IMR-90 (cell line): ENCODE data around the gene GRIK1. TPM values are rescaled to one million over a fixed set of nuclear protein-coding genes. Genes with fewer than 3 reads are reported as not detected.
A peak's percentile ranks its signal among the peaks of the same experiment; 100 is the strongest.

Experiments
- ATAC-seq: fragments of 200-7000 bp; cut with Tn5 transposase; 2 replicates; pipeline ENCODE4 v1.9.1; 2020; ENCODE audit warnings: low read depth, mild to moderate bottlenecking, moderate library complexity
- BruUV-seq: library from RNA; stranded (reverse); fragments of 400-500 nt; replicated peaks from 2 replicates; lab custom pipeline; 2021; lab: Mats Ljungman, UMichigan
- CTCF ChIA-PET: fragments of 300-600 bp; formaldehyde crosslinking; extraction: SDS; loops from one replicate; lab custom pipeline; 2021; ENCODE audit warnings: antibody characterized with exemption; lab: Yijun Ruan, JAX
- POLR2A ChIA-PET: fragments of 300-600 bp; sonication (Branson Sonifier 250); formaldehyde crosslinking; loops from one replicate; lab custom pipeline; 2022; ENCODE audit warnings: antibody characterized with exemption; ENCODE audit not compliant: unreplicated experiment; lab: Charles Lee
- DNase-seq: peaks from one replicate; pipeline ENCODE4 v3.0.0; 2013
- H2AFZ ChIP-seq: replicated peaks from 2 replicates; pipeline ENCODE3; 2013; ENCODE audit warnings: low read length, mild to moderate bottlenecking; ENCODE audit not compliant: poor library complexity
- H2AK5ac ChIP-seq: 2 replicates; pipeline ENCODE4 v1.6.1; 2013; ENCODE audit warnings: low read depth, low read length, inconsistent platforms
- H2AK9ac ChIP-seq: replicated peaks from 2 replicates; pipeline ENCODE3; 2013; ENCODE audit warnings: mild to moderate bottlenecking, low read depth, low read length, moderate library complexity; ENCODE audit not compliant: poor library complexity
- H2BK120ac ChIP-seq: 2 replicates; pipeline ENCODE4 v1.6.1; 2013; ENCODE audit warnings: low read depth, low read length, inconsistent platforms
- H2BK15ac ChIP-seq: 3 replicates; pipeline ENCODE4 v1.6.1; 2013; ENCODE audit warnings: low read depth, low read length, inconsistent platforms
- H2BK20ac ChIP-seq: 2 replicates; pipeline ENCODE4 v1.6.1; 2013; ENCODE audit warnings: low read depth, mild to moderate bottlenecking, inconsistent platforms, low read length, moderate library complexity
- H2BK5ac ChIP-seq: 2 replicates; pipeline ENCODE4 v1.6.1; 2013; ENCODE audit warnings: mild to moderate bottlenecking, low read depth, low read length, inconsistent platforms; ENCODE audit not compliant: poor library complexity, severe bottlenecking
- H3K14ac ChIP-seq: replicated peaks from 2 replicates; pipeline ENCODE4 v1.6.1; 2013; ENCODE audit warnings: low read depth, low read length, inconsistent platforms
- H3K18ac ChIP-seq: 2 replicates; pipeline ENCODE4 v1.6.1; 2013; ENCODE audit warnings: low read depth, low read length, control low read depth
- H3K23ac ChIP-seq: 2 replicates; pipeline ENCODE4 v1.6.1; 2013; ENCODE audit warnings: low read depth, low read length, inconsistent platforms
- H3K27ac ChIP-seq: 2 replicates; pipeline ENCODE4 v1.5.1; 2013; ENCODE audit warnings: mild to moderate bottlenecking, control low read depth, low read length; ENCODE audit not compliant: insufficient read depth
- H3K27me3 ChIP-seq: 2 replicates; pipeline ENCODE4 v1.6.1; 2013; ENCODE audit warnings: low read length; ENCODE audit not compliant: control insufficient read depth, insufficient read depth
- H3K36me3 ChIP-seq: 2 replicates; pipeline ENCODE4 v1.6.1; 2013; ENCODE audit warnings: low read length, mixed read lengths; ENCODE audit not compliant: control insufficient read depth, insufficient read depth
- H3K4ac ChIP-seq: 2 replicates; pipeline ENCODE4 v1.6.1; 2013; ENCODE audit warnings: low read depth, low read length, inconsistent platforms
- H3K4me1 ChIP-seq: 2 replicates; pipeline ENCODE4 v1.6.1; 2013; ENCODE audit warnings: low read length, mixed read lengths; ENCODE audit not compliant: control insufficient read depth, insufficient read depth
- H3K4me2 ChIP-seq: 2 replicates; pipeline ENCODE4 v1.6.1; 2013; ENCODE audit warnings: low read depth, mild to moderate bottlenecking, control low read depth, low read length, moderate library complexity
- H3K4me3 ChIP-seq: 2 replicates; pipeline ENCODE4 v1.5.1; 2013; ENCODE audit warnings: low read depth, mild to moderate bottlenecking, control low read depth, low read length, moderate library complexity; ENCODE audit not compliant: insufficient read depth
- H3K56ac ChIP-seq: 2 replicates; pipeline ENCODE4 v1.6.1; 2013; ENCODE audit warnings: low read length, inconsistent platforms; ENCODE audit not compliant: insufficient read depth; ENCODE audit errors: extremely low read depth
- H3K79me1 ChIP-seq, 2 experiments: 2 replicates each; pipeline ENCODE4 v1.6.1; 2013; ENCODE audit warnings: low read length in 2 of 2, inconsistent platforms in 1 of 2, low read depth in 1 of 2
- H3K9ac ChIP-seq: 2 replicates; pipeline ENCODE4 v1.6.1; 2013; ENCODE audit warnings: low read depth, low read length, control low read depth
- H3K9me1 ChIP-seq: 2 replicates; pipeline ENCODE4 v1.6.1; 2013; ENCODE audit warnings: low read length, inconsistent platforms; ENCODE audit not compliant: insufficient read depth
- H3K9me3 ChIP-seq: 2 replicates; pipeline ENCODE4 v1.6.1; 2013; ENCODE audit warnings: low read length; ENCODE audit not compliant: control insufficient read depth, insufficient read depth
- H4K20me1 ChIP-seq: 2 replicates; pipeline ENCODE4 v1.6.1; 2013; ENCODE audit warnings: low read length, inconsistent platforms; ENCODE audit not compliant: insufficient read depth
- H4K5ac ChIP-seq: 2 replicates; pipeline ENCODE4 v1.6.1; 2013; ENCODE audit warnings: mild to moderate bottlenecking, low read depth, low read length, control low read depth
- H4K8ac ChIP-seq, 2 experiments: 2 replicates each; pipeline ENCODE4 v1.6.1; 2013; ENCODE audit warnings: low read depth in 2 of 2, low read length in 2 of 2, control low read depth in 1 of 2, inconsistent platforms in 1 of 2
- H4K91ac ChIP-seq: 2 replicates; pipeline ENCODE4 v1.6.1; 2013; ENCODE audit warnings: low read depth, low read length, inconsistent platforms; ENCODE audit not compliant: insufficient read depth
- BHLHE40 ChIP-seq: fragments of 150-350 bp; IDR thresholded peaks from 2 replicates; pipeline ENCODE4 v1.6.1; 2016; ENCODE audit warnings: mild to moderate bottlenecking, low read depth, low read length
- CHD1 ChIP-seq: IDR thresholded peaks from 2 replicates; pipeline ENCODE4 v1.6.1; 2012; ENCODE audit warnings: low read depth, low read length, improper control_type of control experiment
- MAZ ChIP-seq: IDR thresholded peaks from 2 replicates; pipeline ENCODE4 v1.6.1; 2012; ENCODE audit warnings: low read depth, mild to moderate bottlenecking, low read length, improper control_type of control experiment, moderate library complexity, borderline replicate concordance
- POLR2A ChIP-seq: IDR thresholded peaks from 2 replicates; pipeline ENCODE4 v1.6.1; 2012; ENCODE audit warnings: mild to moderate bottlenecking, low read depth, low read length
- RAD21 ChIP-seq: IDR thresholded peaks from 2 replicates; pipeline ENCODE4 v1.6.1; 2012; ENCODE audit warnings: low read length, improper control_type of control experiment
- RFX5 ChIP-seq: IDR thresholded peaks from 2 replicates; pipeline ENCODE4 v1.8.0; 2012; ENCODE audit warnings: low read depth, mild to moderate bottlenecking, low read length, moderate library complexity
- SMC3 ChIP-seq: fragments of 150-350 bp; IDR thresholded peaks from 2 replicates; pipeline ENCODE4 v1.6.1; 2016; ENCODE audit warnings: low read depth, mild to moderate bottlenecking, antibody characterized with exemption, low read length, moderate library complexity
- WGBS, 2 experiments: methylation state at CpG; one replicate each; pipeline versions ENCODE4 v1.1.5 to v1.1.7; 2013; ENCODE audit warnings: missing lambda C conversion rate in 2 of 2; ENCODE audit not compliant: insufficient read length in 1 of 2; ENCODE audit errors: extremely low coverage in 2 of 2; 5-methylcytosine and 5-hydroxymethylcytosine counted together
- dilution Hi-C: fragments of 300-500 bp; cut with HindIII; formaldehyde crosslinking; loops from one replicate; pipeline ENCODE4 v1.14.3; 2018; ENCODE audit warnings: low sequenced_read_pairs; ENCODE audit not compliant: unreplicated experiment
- in situ Hi-C: fragments of 300-500 bp; cut with MboI; formaldehyde crosslinking; loops from 3 replicates; pipeline ENCODE4 v1.14.3; 2019; ENCODE audit warnings: low sequenced_read_pairs, inconsistent platforms, mixed read lengths
- intact Hi-C: fragments of 100-400 bp; cut with micrococcal nuclease; formaldehyde crosslinking; loops from 2 replicates; pipeline ENCODE4 v1.10.0; 2022
- polyA plus RNA-seq, 3 experiments: library from polyadenylated mRNA; depleted of rRNA; stranded (reverse); fragments of >200 nt; gene quantifications; 2 replicates each; pipeline ENCODE4 v1.2.3, GENCODE V29; 2012; ENCODE audit warnings: low replicate concordance in 1 of 3
- total RNA-seq: library from RNA; depleted of rRNA; stranded (reverse); fragments of >200 nt; gene quantifications from 2 replicates; pipeline ENCODE4 v1.2.3, GENCODE V29; 2012
- TF ChIP-seq, protein P1 (sequence below): fragments of 150-350 bp; IDR thresholded peaks from 2 replicates; pipeline ENCODE4 v1.6.1; 2016; ENCODE audit warnings: low read depth, mild to moderate bottlenecking, low read length, moderate library complexity, borderline replicate concordance
- TF ChIP-seq, protein P2 (sequence below): conservative IDR thresholded peaks from 2 replicates; pipeline ENCODE4 v1.5.1; 2012; ENCODE audit warnings: mild to moderate bottlenecking, low read depth, low read length, improper control_type of control experiment

GRIK1 gene
- total and polyA plus RNA-seq, 2 of the 4 experiments (the other 2 are of a cell fraction) = not detected

GRCh38 chr21:29624776-29625175 is 315.0 kb downstream of the GRIK1 start:
- intact Hi-C loops = no loop called here
- Histone ChIP-seq H3K9ac (no peak overlapping the region), H4K8ac (no peak overlapping the region), H3K27me3 (no peaks in the 10 kb centered on the region), H3K9me3 (no peaks in the 10 kb centered on the region), H2BK120ac (no peak overlapping the region), H3K9me1 (no peaks in the 10 kb centered on the region; the same call in 1 of the 2 replicates), H3K4ac (no peak overlapping the region), H3K18ac (0 out of 2 replicates have a peak overlapping the region, but pooled peaks have one; percentile 28), H2BK5ac (no peak overlapping the region), H3K4me1 (peaks cover 5% of the 10 kb centered on the region), H4K5ac (peak overlapping the region; percentile 15; the same call in 1 of the 2 replicates), H3K23ac (no peak overlapping the region), H2BK20ac (no peak overlapping the region), H3K27ac (no peak overlapping the region), H4K91ac (peak overlapping the region; percentile 21; the same call in 1 of the 2 replicates), H3K56ac (no peak overlapping the region), H3K36me3 (no peaks in the 10 kb centered on the region), H3K14ac (no peak overlapping the region), H3K79me1 (no peaks in the 10 kb centered on the region), H2AFZ (no peak overlapping the region), H4K20me1 (no peaks in the 10 kb centered on the region), H3K4me3 (no peak overlapping the region), H3K4me2 (no peak overlapping the region), H2AK9ac (no peak overlapping the region), H2AK5ac (no peak overlapping the region), H2BK15ac (no peak overlapping the region)
- no CpG with 5 or more reads among the region's 6 CpGs for WGBS, 2 experiments
- ChIA-PET CTCF (interaction anchor here (0.6 kb wide), 1 partner anchor 148 kb away, joined by 3 read pairs; no protein-coding TSS in a partner anchor), POLR2A (interaction anchor here (0.6 kb wide), 1 partner anchor 96 kb away, joined by 3 read pairs; no protein-coding TSS in a partner anchor)
- TF ChIP-seq CHD1 (no peak), MAZ (no peak), BHLHE40 (no peak), SMC3 (no peak), POLR2A (no peak), RAD21 (no peak), RFX5 (no peak)
- TF ChIP-seq, protein P1, sequence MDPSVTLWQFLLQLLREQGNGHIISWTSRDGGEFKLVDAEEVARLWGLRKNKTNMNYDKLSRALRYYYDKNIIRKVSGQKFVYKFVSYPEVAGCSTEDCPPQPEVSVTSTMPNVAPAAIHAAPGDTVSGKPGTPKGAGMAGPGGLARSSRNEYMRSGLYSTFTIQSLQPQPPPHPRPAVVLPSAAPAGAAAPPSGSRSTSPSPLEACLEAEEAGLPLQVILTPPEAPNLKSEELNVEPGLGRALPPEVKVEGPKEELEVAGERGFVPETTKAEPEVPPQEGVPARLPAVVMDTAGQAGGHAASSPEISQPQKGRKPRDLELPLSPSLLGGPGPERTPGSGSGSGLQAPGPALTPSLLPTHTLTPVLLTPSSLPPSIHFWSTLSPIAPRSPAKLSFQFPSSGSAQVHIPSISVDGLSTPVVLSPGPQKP = no peak
- TF ChIP-seq, protein P2, sequence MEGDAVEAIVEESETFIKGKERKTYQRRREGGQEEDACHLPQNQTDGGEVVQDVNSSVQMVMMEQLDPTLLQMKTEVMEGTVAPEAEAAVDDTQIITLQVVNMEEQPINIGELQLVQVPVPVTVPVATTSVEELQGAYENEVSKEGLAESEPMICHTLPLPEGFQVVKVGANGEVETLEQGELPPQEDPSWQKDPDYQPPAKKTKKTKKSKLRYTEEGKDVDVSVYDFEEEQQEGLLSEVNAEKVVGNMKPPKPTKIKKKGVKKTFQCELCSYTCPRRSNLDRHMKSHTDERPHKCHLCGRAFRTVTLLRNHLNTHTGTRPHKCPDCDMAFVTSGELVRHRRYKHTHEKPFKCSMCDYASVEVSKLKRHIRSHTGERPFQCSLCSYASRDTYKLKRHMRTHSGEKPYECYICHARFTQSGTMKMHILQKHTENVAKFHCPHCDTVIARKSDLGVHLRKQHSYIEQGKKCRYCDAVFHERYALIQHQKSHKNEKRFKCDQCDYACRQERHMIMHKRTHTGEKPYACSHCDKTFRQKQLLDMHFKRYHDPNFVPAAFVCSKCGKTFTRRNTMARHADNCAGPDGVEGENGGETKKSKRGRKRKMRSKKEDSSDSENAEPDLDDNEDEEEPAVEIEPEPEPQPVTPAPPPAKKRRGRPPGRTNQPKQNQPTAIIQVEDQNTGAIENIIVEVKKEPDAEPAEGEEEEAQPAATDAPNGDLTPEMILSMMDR = no peak
- ATAC-seq = no peak
- dilution Hi-C loops = no loop called here
- no peak for DNase-seq
- in situ Hi-C loops = no loop called here
- BruUV-seq = no TSS peak
